Measurements from ENCODE around the gene SLC26A3.

Gene SLC26A3

DNA sequence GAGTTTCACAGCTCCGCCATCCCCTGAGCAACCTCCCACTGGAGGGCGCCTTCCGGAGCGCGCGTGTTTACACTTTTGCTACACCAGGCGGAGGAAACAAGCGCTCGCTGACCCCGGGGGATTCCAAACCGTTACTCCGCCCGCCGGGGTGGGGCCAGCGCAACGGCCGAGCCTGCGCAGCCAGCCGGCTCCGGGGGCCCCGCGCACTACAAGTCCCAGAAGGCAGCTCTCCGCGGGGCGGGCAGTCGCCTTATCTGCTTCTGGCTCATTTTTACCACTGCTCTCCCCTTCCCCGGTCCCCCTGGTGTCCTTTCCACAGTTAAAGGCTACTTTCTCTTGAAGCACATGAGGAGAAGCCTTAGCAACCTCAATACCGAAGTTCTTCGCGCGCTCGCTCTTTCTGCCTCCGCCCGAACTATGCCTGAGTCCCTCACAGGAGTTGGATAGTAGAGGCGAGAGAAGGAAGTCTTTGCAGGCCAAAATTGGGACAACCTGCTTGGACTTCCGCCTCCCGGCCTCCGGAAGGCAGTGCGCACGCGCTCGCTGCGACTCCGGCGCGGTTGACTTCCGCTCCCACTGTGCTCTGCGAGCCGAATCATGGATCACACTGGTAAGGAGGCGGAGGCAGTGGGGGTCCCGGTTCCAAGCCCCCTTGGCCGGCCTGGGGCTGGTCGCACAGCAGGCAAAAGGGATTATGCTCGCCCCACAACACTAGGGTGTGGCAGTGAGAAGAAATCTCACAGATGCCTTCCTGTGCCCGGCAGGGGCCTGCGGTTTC lies 59.3 kb downstream of the SLC26A3 start, which contains the start of gene CBLL1:
TSS of gene CBLL1 (plus strand) at position 576 of the 778 bp plus-strand sequence. CDS start at position 598, 22 bp downstream.
- DNase-seq, result peak; percentile 96

DNA sequence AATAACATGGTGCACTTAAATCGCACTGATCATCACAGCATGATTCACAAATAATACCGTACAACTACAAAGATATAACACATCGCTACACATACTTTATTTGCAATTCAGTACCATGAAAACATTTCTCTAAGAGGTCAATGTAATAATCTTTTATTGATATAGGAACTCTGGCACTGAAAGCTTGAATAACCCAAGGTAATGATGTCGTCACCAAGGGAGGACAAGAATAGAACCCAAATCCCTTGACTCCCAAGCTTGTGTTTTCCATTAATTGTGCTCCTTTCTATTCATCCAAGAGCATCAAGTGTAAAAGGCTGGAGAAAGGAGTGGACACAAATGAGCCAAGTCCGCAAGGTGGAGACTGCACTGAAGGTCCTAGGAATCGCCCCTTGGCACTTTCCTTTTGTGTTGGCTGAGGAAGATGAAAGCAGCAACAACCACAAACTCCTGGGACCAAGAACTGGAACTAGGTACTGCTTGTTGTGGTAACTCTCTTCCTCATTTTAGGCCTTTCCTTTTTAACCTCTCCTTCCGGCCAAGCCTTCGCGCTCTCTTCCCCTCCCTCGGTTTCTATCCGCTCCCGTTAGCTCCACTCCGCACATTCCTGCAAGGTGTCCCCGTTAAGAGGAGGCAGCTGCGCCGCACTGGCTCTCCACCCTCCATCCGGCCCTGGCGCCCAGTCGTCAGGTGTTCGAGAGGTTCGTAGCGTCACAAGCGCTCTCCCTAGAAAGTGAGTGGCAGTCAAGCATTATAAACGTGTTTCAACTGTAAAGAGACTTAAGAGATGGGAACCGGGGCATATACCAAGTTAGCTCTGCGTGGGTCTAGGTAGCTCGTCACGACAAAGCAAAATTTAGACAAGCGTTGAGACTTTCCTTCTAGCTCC lies 60.1 kb downstream of the SLC26A3 start:
- DNase-seq, result peak; percentile 71

DNA sequence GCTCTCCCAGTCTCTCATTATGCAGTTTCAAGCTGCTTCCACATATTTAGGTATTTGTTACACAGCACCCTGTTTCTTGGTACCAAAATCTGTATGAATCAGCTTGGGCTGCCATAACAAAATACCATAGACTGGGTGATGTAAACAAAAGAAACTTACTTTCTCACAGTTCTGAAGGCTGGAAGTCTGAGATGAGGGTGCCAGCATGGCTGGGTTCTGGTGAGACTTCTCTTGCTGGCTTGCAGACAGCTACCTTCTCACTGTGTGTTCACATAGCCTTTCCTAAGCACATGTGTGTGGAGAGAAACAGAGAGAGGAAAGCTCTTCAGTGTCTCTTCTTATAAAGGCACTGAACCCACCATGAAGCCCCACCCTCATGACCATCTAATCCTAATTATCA lies 74.7 kb downstream of the SLC26A3 start:
- no peak for DNase-seq

DNA sequence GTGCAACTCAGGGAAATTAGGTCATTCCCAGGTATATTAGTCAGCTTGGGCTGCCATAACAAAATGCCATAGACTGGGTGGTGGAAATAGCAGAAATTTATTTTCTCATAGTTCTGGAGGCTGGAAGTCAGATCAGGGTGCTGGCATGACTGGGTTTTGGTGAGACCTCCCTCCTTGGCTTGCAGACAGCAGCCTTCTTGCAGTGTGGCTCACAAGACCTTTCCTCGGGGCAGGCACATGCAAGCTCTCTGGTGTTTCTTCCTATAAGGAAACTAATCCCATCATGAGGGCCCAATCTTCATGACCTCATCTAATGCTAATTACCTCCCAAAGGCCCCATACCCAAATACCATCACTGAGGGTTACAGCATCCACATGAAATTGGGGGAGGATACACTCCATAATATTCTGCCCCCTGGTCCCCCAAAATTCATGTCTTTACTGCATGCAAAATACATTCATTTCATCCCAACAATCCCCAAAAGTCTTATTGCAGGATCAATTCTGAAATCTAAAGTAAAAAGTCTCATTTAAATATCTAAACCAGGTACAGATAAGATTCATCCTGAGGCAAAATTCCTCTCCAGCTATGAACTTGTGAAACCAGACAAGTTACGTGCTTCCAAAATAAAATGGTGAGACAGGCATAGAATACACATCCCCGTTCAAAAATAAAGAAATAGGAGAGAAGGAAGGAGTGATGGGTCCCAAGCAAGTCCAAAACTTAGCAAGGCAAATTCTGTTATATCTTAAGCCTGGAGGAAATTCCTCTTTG lies 76.5 kb downstream of the SLC26A3 start:
- no peak for DNase-seq

DNA sequence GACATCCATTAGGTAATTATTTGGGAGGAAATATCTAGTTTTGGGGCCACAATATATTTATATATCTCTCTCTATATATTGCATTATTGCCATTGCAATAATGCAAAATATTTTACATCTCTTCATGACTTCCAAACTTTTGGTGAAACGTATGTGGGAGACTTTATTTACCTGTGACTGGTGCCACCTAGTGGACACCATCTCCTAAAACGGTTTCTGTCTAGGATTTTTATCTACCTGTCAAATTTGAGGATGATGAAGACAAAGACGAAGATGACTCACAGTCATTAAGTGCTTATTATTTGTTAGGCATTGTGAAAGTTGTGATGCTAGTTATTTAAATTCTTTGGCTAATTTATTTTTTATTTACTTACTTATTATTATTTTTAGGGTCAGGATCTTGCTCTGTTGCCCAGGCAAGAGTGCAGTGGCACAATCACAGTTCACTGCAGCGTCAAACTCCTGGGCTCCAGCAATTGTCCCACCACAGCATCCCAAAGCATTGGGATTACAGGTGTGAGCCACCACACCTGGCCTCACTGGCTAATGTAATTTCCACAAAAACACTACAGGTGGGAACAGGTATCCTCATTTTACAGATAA lies 77.8 kb downstream of the SLC26A3 start:
- DNase-seq, result peak; percentile 39

DNA sequence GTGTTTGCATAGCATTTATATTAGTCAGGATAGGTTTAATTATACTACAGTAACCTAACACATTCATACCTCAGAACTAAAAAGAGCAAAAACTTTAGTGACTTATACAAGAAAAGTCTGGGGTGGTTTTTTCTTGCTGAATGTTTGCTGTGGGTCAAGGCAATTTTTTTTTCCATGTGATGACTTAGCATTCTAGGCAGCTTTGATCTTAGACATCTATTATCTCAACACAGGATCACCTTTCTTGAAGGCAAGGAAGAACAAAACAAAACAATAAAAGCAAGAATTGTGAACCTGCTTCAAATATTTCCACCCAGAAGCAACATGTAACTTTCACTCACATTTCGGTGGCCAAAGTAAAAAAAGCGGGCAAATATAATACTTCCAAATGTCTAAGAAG lies 79.8 kb downstream of the SLC26A3 start:
- no peak for DNase-seq

DNA sequence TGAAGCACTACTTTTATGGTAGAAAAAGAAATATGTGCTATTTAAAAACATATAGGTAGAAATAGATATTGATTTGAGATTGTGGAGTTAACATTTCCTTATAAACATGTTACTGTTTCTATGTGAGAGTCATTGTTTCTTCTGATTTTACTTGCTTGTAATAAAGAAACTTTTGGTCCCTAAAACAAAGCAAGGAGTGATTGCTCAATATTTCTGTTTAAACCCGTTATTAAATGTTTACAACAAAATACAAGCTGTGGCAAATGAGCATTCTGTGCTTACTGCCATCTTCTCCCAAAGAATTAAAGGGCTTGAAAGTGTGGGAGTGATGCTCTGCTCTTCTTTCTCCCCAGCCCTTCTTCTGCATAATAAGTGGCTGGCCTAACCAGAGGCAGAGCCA lies 81.7 kb downstream of the SLC26A3 start:
- DNase-seq, result no peak

DNA sequence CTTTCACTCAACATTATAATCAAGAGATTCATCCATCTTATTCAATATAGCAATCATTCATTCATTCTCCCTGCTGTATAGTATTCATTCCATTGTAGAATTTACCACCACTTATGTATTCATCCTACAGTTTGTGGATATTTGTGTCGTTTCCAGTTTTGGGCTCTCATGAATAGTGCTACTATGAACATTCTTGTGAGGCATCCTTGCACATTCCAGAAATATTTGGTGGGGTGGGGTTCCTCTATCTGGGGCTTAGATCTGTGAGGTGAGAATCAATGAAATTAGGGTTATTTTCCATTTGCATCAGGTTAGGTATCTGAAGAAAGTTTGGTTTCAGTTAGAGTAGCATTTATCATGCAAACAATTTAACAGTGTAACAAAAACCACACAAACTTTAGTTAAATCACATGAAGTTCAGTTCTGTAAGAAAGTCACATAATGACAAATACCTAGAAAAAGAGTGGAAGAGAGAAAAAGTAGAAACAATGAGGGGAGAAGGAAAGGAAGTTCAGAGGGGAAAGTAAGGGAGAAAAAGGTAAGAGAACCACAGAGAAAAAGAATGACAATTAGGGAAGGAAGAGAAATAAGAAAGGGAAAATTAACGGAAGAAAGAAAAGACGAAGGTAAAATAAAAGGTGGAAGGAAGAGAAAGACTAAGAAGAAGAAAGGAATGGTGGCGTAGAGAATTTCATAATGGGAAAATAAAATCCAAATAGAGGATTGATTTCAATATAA lies 84.4 kb downstream of the SLC26A3 start:
- DNase-seq, result no peak

DNA sequence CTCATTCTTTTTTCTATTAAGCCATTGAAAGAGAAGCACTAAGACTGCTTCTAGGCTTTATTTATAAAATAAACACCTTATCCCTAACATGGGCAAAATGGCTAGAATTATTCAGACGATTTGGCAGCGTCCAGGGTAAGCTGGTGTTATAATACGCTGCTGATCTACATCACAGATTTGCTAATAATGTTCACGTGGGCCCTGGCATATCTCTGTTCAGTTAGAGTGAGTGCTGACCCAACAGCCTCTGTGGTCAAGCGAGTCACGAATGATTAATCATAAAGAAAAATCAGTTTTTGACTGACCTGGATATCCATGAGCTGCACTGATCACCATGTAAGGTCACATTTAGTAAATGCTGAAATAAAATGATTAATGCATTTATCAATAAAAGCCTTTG lies 87.5 kb downstream of the SLC26A3 start:
- DNase-seq, result no peak

All from inflammatory macrophage treated with lipopolysaccharide for 4 hours (primary cell).